K562 (cell line): ENCODE data around the gene EFS. TPM values are rescaled to one million over a fixed set of nuclear protein-coding genes. Genes with fewer than 3 reads are reported as not detected.

Source experiments
- ATAC-seq: fragments of 200-7000 bp; cut with Tn5 transposase; 3 replicates; pipeline ENCODE4 v1.9.1; 2020; ENCODE audit warnings: moderate library complexity
- BruUV-seq: library from RNA; stranded (reverse); fragments of 400-500 nt; replicated peaks from 2 replicates; lab custom pipeline; 2021; lab: Mats Ljungman, UMichigan
- CTCF ChIA-PET: fragments of 300-600 bp; formaldehyde crosslinking; extraction: SDS; loops from one replicate; lab custom pipeline; 2021; ENCODE audit warnings: low intra/inter-chr PET ratio; lab: Yijun Ruan, JAX
- POLR2A ChIA-PET: fragments of 300-600, 350-650 bp; sonication (Branson Sonifier 250); formaldehyde crosslinking; extraction: SDS; loops from one replicate; lab custom pipeline; 2021; ENCODE audit warnings: antibody characterized with exemption, inconsistent platforms; lab: Yijun Ruan, JAX
- DNase-seq, 4 experiments: peaks; one replicate each; pipeline versions ENCODE4 v3.0.0 to v3.0.0-alpha.2; 2011 to 2018; ENCODE audit warnings: low spot score in 3 of 4, mixed read lengths in 3 of 4; ENCODE audit errors: extremely low read depth in 1 of 4
- FAIRE-seq: peaks from 2 replicates; lab custom pipeline; 2011; peaks lifted over from hg19 to GRCh38; lab: Jason Lieb, UNC
- H2AFZ ChIP-seq: 2 replicates; pipeline ENCODE4 v1.6.0; 2011; ENCODE audit warnings: low read depth, low read length, control low read depth, inconsistent platforms
- H3K27ac ChIP-seq: fragments of 200-600 bp; 3 replicates; pipeline ENCODE4 v1.8.0; 2011; ENCODE audit warnings: low read depth, mild to moderate bottlenecking, control low read depth, inconsistent platforms, low read length, moderate library complexity, mixed read lengths; ENCODE audit errors: extremely low read depth
- H3K27me3 ChIP-seq, 2 experiments: fragments of 300-600 bp in 1 of 2; 2 replicates in 1 of 2; 3 replicates in 1 of 2; pipeline versions ENCODE4 v1.6.0 to v1.8.0; 2011; ENCODE audit warnings: inconsistent platforms in 2 of 2, low read length in 2 of 2, mild to moderate bottlenecking in 1 of 2, mixed read lengths in 1 of 2, moderate library complexity in 1 of 2; ENCODE audit not compliant: control insufficient read depth in 2 of 2, insufficient read depth in 2 of 2
- H3K36me3 ChIP-seq: fragments of 300-600 bp; 3 replicates; pipeline ENCODE4 v1.8.0; 2011; ENCODE audit warnings: mild to moderate bottlenecking, low read length, inconsistent platforms; ENCODE audit not compliant: control insufficient read depth, insufficient read depth
- H3K4me1 ChIP-seq, 2 experiments: fragments of 200-600 bp in 1 of 2; replicated peaks in 1 of 2; 2 replicates in 1 of 2; 3 replicates in 1 of 2; pipeline versions ENCODE4 v1.5.1 to v1.8.0; 2011; ENCODE audit warnings: inconsistent platforms in 2 of 2, low read length in 2 of 2, mild to moderate bottlenecking in 1 of 2, mixed read lengths in 1 of 2, moderate library complexity in 1 of 2; ENCODE audit not compliant: control insufficient read depth in 2 of 2, insufficient read depth in 2 of 2
- H3K4me2 ChIP-seq: 2 replicates; pipeline ENCODE4 v1.6.1; 2011; ENCODE audit warnings: low read length, control low read depth, inconsistent platforms, mixed read lengths; ENCODE audit not compliant: insufficient read depth
- H3K4me3 ChIP-seq: fragments of 200-600 bp; sonication (generic), shearing (Covaris generic); 2 replicates; pipeline ENCODE4 v1.5.1; 2016; ENCODE audit warnings: control low read depth, inconsistent platforms
- H3K79me2 ChIP-seq: fragments of 200-600 bp; 3 replicates; pipeline ENCODE4 v1.8.0; 2011; ENCODE audit warnings: low read length, inconsistent platforms; ENCODE audit not compliant: control insufficient read depth, insufficient read depth
- H3K9ac ChIP-seq, 2 experiments: 2 replicates each; pipeline versions ENCODE4 v1.6.0 to v1.6.1; 2011; ENCODE audit warnings: low read depth in 2 of 2, low read length in 2 of 2, control low read depth in 1 of 2, inconsistent platforms in 1 of 2, mild to moderate bottlenecking in 1 of 2, mixed read lengths in 1 of 2; ENCODE audit not compliant: insufficient read depth in 1 of 2
- H3K9me1 ChIP-seq: one replicate; pipeline ENCODE4 v1.6.0; 2011; ENCODE audit warnings: inconsistent platforms, mild to moderate bottlenecking, low read length, moderate library complexity; ENCODE audit not compliant: control insufficient read depth, insufficient read depth
- H3K9me3 ChIP-seq: replicated peaks from 2 replicates; pipeline ENCODE4 v1.5.1; 2011; ENCODE audit warnings: low read depth, low read length, inconsistent platforms; ENCODE audit not compliant: control insufficient read depth, insufficient read depth
- H4K20me1 ChIP-seq: replicated peaks from 2 replicates; pipeline ENCODE4 v1.6.1; 2011; ENCODE audit warnings: low read length, inconsistent platforms, mixed read lengths; ENCODE audit not compliant: control insufficient read depth, insufficient read depth
- CBX8 ChIP-seq: fragments of 200-600 bp; sonication (generic); IDR thresholded peaks from 2 replicates; pipeline ENCODE4 v1.6.1; 2012; ENCODE audit warnings: borderline replicate concordance, mixed run types, low read depth, mild to moderate bottlenecking, moderate library complexity, mixed read lengths, low read length, control low read depth, inconsistent platforms; ENCODE audit not compliant: poor library complexity, severe bottlenecking; ENCODE audit errors: extremely low read depth
- HMG20A ChIP-seq: fragments of 450-650 bp; formaldehyde crosslinking; conservative IDR thresholded peaks from 2 replicates; pipeline ENCODE4 v1.4.0; 2020; ENCODE audit warnings: mild to moderate bottlenecking, mixed read lengths
- HNRNPLL ChIP-seq: fragments of 200-400 bp; formaldehyde crosslinking; IDR thresholded peaks from 2 replicates; pipeline ENCODE4 v1.6.1; 2017; ENCODE audit warnings: low read length, low read depth, mild to moderate bottlenecking; ENCODE audit not compliant: poor library complexity, severe bottlenecking
- SMARCC2 ChIP-seq: fragments of 450-650 bp; IDR thresholded peaks from 2 replicates; pipeline ENCODE4 v1.6.1; 2017; ENCODE audit warnings: antibody characterized with exemption, moderate library complexity, mild to moderate bottlenecking, low read depth
- TEAD4 ChIP-seq, 2 experiments: sonication (generic) in 1 of 2; formaldehyde crosslinking in 1 of 2; IDR thresholded peaks; 2 replicates each; pipeline versions ENCODE4 v1.6.1 to v1.8.0; 2012 to 2022; ENCODE audit warnings: borderline replicate concordance in 1 of 2, inconsistent platforms in 1 of 2, low read length in 1 of 2, mild to moderate bottlenecking in 1 of 2, missing genetic modification reagents in 1 of 2
- ZFP1 ChIP-seq: fragments of 450-650 bp; formaldehyde crosslinking; IDR thresholded peaks from 2 replicates; pipeline ENCODE4 v1.4.0; 2020; ENCODE audit warnings: mild to moderate bottlenecking, mixed read lengths
- ZNF512 ChIP-seq: IDR thresholded peaks from 2 replicates; pipeline ENCODE4 v1.6.1; 2016; ENCODE audit warnings: missing genetic modification characterization, missing compliant biosample characterization
- WGBS: fragments of 100-300 bp; shearing (Covaris generic); methylation state at CpG from one replicate; pipeline ENCODE4 v1.1.6; 2016; ENCODE audit warnings: low coverage, mixed read lengths; ENCODE audit not compliant: insufficient coverage; ENCODE audit errors: missing lambda C conversion rate; 5-methylcytosine and 5-hydroxymethylcytosine counted together
- in situ Hi-C: fragments of 300-500 bp; cut with MboI; formaldehyde crosslinking; loops from 4 replicates; pipeline ENCODE4 v1.15.0; 2018; ENCODE audit warnings: inconsistent platforms, mixed read lengths
- intact Hi-C: fragments of 100-400 bp; cut with micrococcal nuclease; formaldehyde crosslinking; loops from 2 replicates; pipeline ENCODE4 v1.14.2; 2022
- polyA plus RNA-seq, 8 experiments: library from polyadenylated mRNA; depleted of rRNA in 4 of 8; stranded (reverse) in 5 of 8; unstranded in 3 of 8; fragments of >200 nt; fragmentation: Nextera tagmentation in 2 of 8; fragmentation: Illumina TruSeq in 1 of 8; extraction: Ambion mirVana in 2 of 8; extraction: Trizol in 1 of 8; gene quantifications; 2 replicates each; pipeline versions ENCODE4 v1.2.1 to v1.2.3, GENCODE V29; 2011 to 2014; ENCODE audit warnings: inconsistent platforms in 1 of 8, missing spikeins in 1 of 8
- total RNA-seq, 7 experiments: library from RNA; depleted of rRNA in 6 of 7; stranded (reverse); fragments of >200 nt in 6 of 7; fragmentation: Illumina TruSeq in 2 of 7; extraction: Trizol in 2 of 7; gene quantifications; 2 replicates each; pipeline versions ENCODE4 v1.2.1 to v1.2.3, GENCODE V29; 2011 to 2021; ENCODE audit warnings: low replicate concordance in 1 of 7

EFS gene
- total and polyA plus RNA-seq, 9 of the 15 experiments (the other 6 are each of a cell fraction or from before 2014, with no cell fraction given), result 0.01 to 0.03 TPM; not detected in 7

GRCh38 chr14:23307146-23307530 lies 57.8 kb downstream of the EFS start:
- Histone ChIP-seq H3K4me2 (peak overlapping the region; percentile 98), H3K36me3 (peaks cover 46% of the 10 kb centered on the region), H3K9me3 (no peaks in the 10 kb centered on the region), H4K20me1 (no peaks in the 10 kb centered on the region), H3K9me1 (peaks cover 4% of the 10 kb centered on the region), H3K4me1 (peaks cover 21 to 36% of the 10 kb centered on the region in 2 experiments; a peak in 4 of 5 replicates), H3K27me3 (no peaks in the 10 kb centered on the region), H2AFZ (peak overlapping the region; percentile 84), H3K79me2 (peaks cover 45% of the 10 kb centered on the region), H3K27ac (peak overlapping the region; percentile 90), H3K9ac (peak overlapping the region; percentile 92 to 95), H3K4me3 (peak overlapping the region; percentile 94)
- in situ Hi-C loops (no loop called here), intact Hi-C loops (loop anchor here (2.0 kb wide), 1 partner anchor 14 kb away; the partner anchor contains the start of gene PABPN1)
- no TSS peak for BruUV-seq
- CTCF ChIA-PET, result no interaction called here
- FAIRE-seq, result no peak
- no peak for DNase-seq
- TF ChIP-seq HMG20A (CRISPR knock-in tag) (no peak), SMARCC2 (0 out of 2 replicates have a peak, but pooled peaks have one; percentile 4), TEAD4 (IDR thresholded peaks at IDR 0.05; ENCODE audit: low read length) (no peak), TEAD4 (CRISPR knock-in tag; IDR thresholded peaks at IDR 0.05; ENCODE audit: borderline replicate concordance) (0 out of 2 replicates have a peak, but pooled peaks have one; percentile 56), HNRNPLL (peak; percentile 4), ZFP1 (CRISPR knock-in tag) (no peak), ZNF512 (tag) (0 out of 2 replicates have a peak, but pooled peaks have one; percentile 23), CBX8 (no peak)
- ATAC-seq, result peak; percentile 2
- WGBS, result 0% methylated on average over 5 of the region's 5 CpGs
- POLR2A ChIA-PET, result interaction anchor here (0.7 to 3.7 kb wide), 6 partner anchors 8 to 325 kb away, joined by 3 to 17 read pairs (median 4); partner anchors contain the start of genes AJUBA and PABPN1
